Measurements from ENCODE around the gene DNHD1.
A peak's percentile ranks its signal among the peaks of the same experiment; 100 is the strongest.

The DNHD1 gene

GRCh38 chr11:6497069-6497839 is at the start of gene DNHD1:
Gene DNHD1 (plus strand): TSS chr11:6497280. CDS start chr11:6498216, 936 bp downstream.
- Mint-ChIP-seq H3K27me3 (no peaks in the 10 kb centered on the region), H3K4me3 (no peak within 1 kb of the TSS), H3K4me1 (peaks cover 3% of the 10 kb centered on the region), H3K36me3 (peaks cover 3% of the 10 kb centered on the region), H3K27ac (no peak within 1 kb of the TSS), H3K9me3 (no peaks in the 10 kb centered on the region)
- CTCF ChIA-PET, result interaction anchor here (1.0 to 3.0 kb wide), 3 partner anchors 34 to 119 kb away, joined by 3 to 14 read pairs (median 5); no protein-coding TSS in a partner anchor
- DNase-seq, result no peak

DNA sequence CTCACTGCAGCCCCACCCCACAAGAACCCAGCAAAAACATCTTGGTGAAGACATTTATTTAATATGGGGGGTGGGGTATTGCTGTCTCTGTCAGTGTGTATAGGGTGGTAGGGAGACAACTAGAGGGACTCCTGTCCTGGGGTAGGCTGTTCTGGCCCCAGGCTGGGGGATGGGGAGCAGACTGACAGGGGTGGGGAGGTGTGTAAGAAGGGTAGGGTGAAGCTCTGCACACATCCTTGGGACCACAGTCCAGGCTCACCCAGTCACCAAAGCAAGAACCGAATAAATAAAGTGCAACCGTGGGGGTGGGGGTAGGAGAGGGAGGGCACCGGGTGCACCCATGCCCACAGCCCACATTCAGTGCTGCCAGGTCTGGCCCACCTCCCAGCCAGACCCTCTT is 48.5 kb upstream of the DNHD1 start:
- Mint-ChIP-seq H3K4me1 (no peaks in the 10 kb centered on the region), H3K27me3 (peaks cover 9% of the 10 kb centered on the region), H3K9me3 (no peaks in the 10 kb centered on the region), H3K27ac (no peak overlapping the region), H3K36me3 (no peaks in the 10 kb centered on the region), H3K4me3 (no peak overlapping the region)
- CTCF ChIA-PET, result interaction anchor here (1.3 to 14.8 kb wide), 5 partner anchors 10 to 69 kb away, joined by 3 to 563 read pairs (median 5); partner anchors contain the start of genes ARFIP2 and TIMM10B
- no peak for DNase-seq

DNA sequence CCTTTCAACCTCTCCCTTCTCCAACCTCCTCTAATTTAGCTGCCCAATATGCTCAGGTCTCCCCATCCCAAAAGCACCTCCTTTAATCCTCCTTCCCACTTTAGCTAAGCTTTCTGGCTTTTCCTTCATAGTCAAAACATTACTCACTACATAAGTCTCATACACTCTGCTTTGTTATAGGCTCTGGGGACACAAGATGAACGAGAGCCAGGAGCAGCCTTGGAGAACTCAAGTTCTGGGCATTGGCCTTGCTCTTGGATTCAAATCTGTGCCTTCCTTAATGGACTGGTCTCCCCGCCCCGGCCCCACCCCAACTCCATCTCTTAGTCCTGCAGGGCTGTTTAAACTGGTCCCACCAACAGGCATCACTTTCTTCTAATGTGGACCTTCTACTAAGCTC is 44.9 kb upstream of the DNHD1 start:
- Mint-ChIP-seq H3K36me3 (no peaks in the 10 kb centered on the region), H3K9me3 (no peaks in the 10 kb centered on the region), H3K27ac (no peak overlapping the region), H3K27me3 (peaks cover 4% of the 10 kb centered on the region), H3K4me1 (no peaks in the 10 kb centered on the region), H3K4me3 (no peak overlapping the region)
- DNase-seq, result no peak
- CTCF ChIA-PET, result interaction anchor here (1.3 to 1.9 kb wide), 3 partner anchors 9 to 89 kb away, joined by 4 to 19 read pairs (median 5); no protein-coding TSS in a partner anchor

DNA sequence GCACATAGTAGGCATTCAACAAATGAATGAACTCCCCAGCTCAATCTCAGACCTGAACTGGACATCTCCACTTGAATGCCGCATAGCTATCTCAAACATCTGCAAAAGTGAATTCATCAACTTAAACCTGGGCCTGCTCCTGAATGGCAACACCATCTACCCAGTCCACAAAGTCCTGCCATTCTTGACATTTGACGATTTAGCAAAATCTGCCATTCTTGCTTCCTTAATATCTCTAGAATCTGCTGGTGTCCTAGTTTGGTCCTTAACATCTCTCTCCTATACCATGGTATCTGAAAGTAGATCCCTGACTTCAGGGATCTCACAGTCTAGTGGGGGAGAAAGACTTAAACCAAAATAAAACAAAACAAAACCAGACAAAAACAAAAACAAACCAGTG is 43.9 kb upstream of the DNHD1 start:
- CTCF ChIA-PET, result interaction anchor here (1.3 to 1.9 kb wide), 4 partner anchors 10 to 90 kb away, joined by 3 to 19 read pairs (median 4); no protein-coding TSS in a partner anchor
- H3K36me3 Mint-ChIP-seq, result no peaks in the 10 kb centered on the region
- no peak for DNase-seq
- no peaks in the 10 kb centered on the region for H3K4me1 Mint-ChIP-seq
- H3K27me3 Mint-ChIP-seq, result no peaks in the 10 kb centered on the region
- no peaks in the 10 kb centered on the region for H3K9me3 Mint-ChIP-seq
- no peak overlapping the region for H3K4me3 Mint-ChIP-seq
- H3K27ac Mint-ChIP-seq, result no peak overlapping the region

DNA sequence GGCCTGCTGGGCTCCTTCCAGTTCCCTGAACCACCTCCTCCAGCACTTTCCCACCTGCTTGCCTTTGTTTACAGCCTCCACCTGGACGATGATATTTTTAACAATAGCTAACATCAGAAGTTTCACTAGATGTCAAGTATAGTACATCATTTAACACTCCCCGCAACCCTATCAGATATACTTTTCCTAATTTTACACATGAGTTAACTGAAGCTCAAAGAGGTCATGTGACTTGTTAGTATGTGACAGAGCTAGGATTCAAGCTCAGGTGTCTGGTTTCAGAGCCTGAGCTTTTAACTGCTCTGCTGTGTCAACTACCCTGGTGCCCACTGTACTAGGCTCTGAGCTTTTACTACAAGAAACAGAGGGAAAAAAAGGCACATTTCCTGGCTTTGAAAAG is 42.0 kb upstream of the DNHD1 start:
- H3K4me3 Mint-ChIP-seq, result no peak overlapping the region
- H3K27ac Mint-ChIP-seq, result no peak overlapping the region
- CTCF ChIA-PET, result interaction anchor here (1.1 to 3.2 kb wide), 5 partner anchors 9 to 76 kb away, joined by 3 to 15 read pairs (median 5); no protein-coding TSS in a partner anchor
- H3K4me1 Mint-ChIP-seq, result no peaks in the 10 kb centered on the region
- H3K9me3 Mint-ChIP-seq, result no peaks in the 10 kb centered on the region
- no peaks in the 10 kb centered on the region for H3K36me3 Mint-ChIP-seq
- DNase-seq, result no peak
- no peaks in the 10 kb centered on the region for H3K27me3 Mint-ChIP-seq

GRCh38 chr11:6456361-6457073 is 40.6 kb upstream of the DNHD1 start:
- no peak overlapping the region for H3K27ac Mint-ChIP-seq
- no peaks in the 10 kb centered on the region for H3K9me3 Mint-ChIP-seq
- DNase-seq, result no peak
- H3K36me3 Mint-ChIP-seq, result no peaks in the 10 kb centered on the region
- H3K27me3 Mint-ChIP-seq, result no peaks in the 10 kb centered on the region
- H3K4me1 Mint-ChIP-seq, result no peaks in the 10 kb centered on the region
- CTCF ChIA-PET, result interaction anchor here (1.9 to 3.2 kb wide), 2 partner anchors 12 to 17 kb away, joined by 5 to 15 read pairs; no protein-coding TSS in a partner anchor
- no peak overlapping the region for H3K4me3 Mint-ChIP-seq

DNA sequence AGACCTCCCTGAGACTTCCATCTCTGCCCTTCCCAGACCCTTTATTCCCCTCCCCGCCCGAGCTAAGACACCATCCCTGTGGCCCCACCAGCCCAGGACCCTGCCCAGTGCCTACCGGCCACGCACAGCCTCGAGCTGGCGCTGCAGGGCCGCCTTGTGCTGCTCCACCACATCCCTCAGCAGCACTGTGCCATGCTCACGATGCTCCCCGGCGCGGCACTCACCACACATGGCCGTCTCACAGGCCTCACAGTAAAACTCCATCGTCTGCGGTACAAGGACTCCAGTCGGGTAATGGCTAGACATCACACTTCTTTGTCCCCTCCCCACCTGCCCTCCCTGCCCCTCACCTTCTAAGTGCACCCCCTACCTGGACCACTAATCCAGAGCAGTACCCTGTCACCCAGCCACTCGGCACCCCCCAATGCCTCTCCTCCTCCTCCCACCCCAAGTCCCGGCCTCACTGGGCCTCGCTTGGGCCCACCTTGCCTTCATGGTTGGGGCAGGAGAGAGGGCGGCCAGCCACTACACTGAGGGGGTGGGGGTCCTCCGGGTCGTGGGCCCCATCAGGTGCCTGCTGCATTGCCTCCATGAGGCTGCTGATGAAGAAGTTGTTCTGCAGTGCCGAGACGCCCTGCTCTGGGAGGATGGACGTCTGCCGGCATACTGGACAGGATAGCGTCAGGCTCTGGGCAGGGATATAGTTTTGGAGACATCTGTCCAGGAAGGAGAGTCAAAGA is 39.3 kb upstream of the DNHD1 start:
- Mint-ChIP-seq H3K4me3 (no peak overlapping the region), H3K27me3 (no peaks in the 10 kb centered on the region), H3K4me1 (no peaks in the 10 kb centered on the region), H3K9me3 (no peaks in the 10 kb centered on the region), H3K36me3 (no peaks in the 10 kb centered on the region), H3K27ac (no peak overlapping the region)
- DNase-seq, result no peak
- CTCF ChIA-PET, result no interaction called here

GRCh38 chr11:6458352-6459098 is 38.6 kb upstream of the DNHD1 start:
- CTCF ChIA-PET, result interaction anchor here (1.6 to 4.7 kb wide), 2 partner anchors 15 to 47 kb away, joined by 6 to 20 read pairs; no protein-coding TSS in a partner anchor
- Mint-ChIP-seq H3K27ac (no peak overlapping the region), H3K4me3 (no peak overlapping the region)

GRCh38 chr11:6459099-6459450 is 38.0 kb upstream of the DNHD1 start:
- H3K36me3 Mint-ChIP-seq, result no peaks in the 10 kb centered on the region
- no peak for DNase-seq
- CTCF ChIA-PET, result interaction anchor here (1.6 to 4.7 kb wide), 2 partner anchors 16 to 46 kb away, joined by 6 to 20 read pairs; no protein-coding TSS in a partner anchor
- no peak overlapping the region for H3K4me3 Mint-ChIP-seq
- no peaks in the 10 kb centered on the region for H3K27me3 Mint-ChIP-seq
- no peaks in the 10 kb centered on the region for H3K9me3 Mint-ChIP-seq
- no peaks in the 10 kb centered on the region for H3K4me1 Mint-ChIP-seq
- no peak overlapping the region for H3K27ac Mint-ChIP-seq

More at GRCh38 chr11:6458352-6459098, 38.6 kb upstream of the DNHD1 start:
- no peak for DNase-seq
- Mint-ChIP-seq H3K36me3 (no peaks in the 10 kb centered on the region), H3K9me3 (no peaks in the 10 kb centered on the region), H3K27me3 (no peaks in the 10 kb centered on the region), H3K4me1 (no peaks in the 10 kb centered on the region)

DNA sequence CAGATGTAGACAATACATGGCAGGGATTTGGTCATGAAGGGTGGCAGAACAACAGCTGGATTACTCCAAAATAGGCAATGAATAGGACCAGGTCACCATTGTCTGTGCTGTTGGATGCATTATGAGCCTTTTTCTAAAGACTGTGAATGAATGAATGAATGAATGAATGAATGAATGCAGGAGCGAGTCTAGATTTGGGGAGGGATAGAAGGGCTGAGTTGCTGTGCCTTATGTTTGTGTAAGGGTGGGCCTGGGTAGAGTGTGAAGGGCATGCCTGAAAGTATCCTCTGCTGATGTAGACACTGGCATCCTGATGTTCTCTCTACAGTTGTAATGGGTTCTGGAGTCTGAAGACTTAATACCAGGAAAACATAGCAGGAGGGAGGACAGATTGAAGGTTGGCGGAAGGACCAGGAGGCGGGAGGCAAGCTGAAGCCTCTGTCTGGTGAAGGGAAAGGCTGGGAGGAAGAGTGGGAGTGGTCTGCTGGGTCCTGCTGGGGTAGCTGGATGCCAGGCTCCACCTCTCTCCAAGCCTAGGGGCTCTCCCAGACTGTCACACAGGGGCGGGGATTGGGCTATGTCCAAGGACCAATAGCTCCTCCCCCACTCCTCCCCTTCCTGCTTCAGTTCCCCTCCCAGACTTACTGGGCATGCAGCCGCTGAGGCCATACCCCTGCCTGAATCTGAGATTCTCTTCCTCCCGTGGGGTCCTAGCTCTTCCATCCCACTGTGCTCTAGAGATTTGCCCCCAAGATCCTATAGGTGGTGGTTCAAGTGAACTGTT is 28.2 kb upstream of the DNHD1 start:
- H3K27ac Mint-ChIP-seq, result no peak overlapping the region
- H3K36me3 Mint-ChIP-seq, result no peaks in the 10 kb centered on the region
- H3K4me3 Mint-ChIP-seq, result no peak overlapping the region
- CTCF ChIA-PET, result interaction anchor here (1.0 to 1.6 kb wide), 5 partner anchors 8 to 90 kb away, joined by 3 to 7 read pairs (median 5); no protein-coding TSS in a partner anchor
- H3K27me3 Mint-ChIP-seq, result peaks cover 18% of the 10 kb centered on the region
- DNase-seq, result no peak
- H3K4me1 Mint-ChIP-seq, result peaks cover 16% of the 10 kb centered on the region
- no peaks in the 10 kb centered on the region for H3K9me3 Mint-ChIP-seq

DNA sequence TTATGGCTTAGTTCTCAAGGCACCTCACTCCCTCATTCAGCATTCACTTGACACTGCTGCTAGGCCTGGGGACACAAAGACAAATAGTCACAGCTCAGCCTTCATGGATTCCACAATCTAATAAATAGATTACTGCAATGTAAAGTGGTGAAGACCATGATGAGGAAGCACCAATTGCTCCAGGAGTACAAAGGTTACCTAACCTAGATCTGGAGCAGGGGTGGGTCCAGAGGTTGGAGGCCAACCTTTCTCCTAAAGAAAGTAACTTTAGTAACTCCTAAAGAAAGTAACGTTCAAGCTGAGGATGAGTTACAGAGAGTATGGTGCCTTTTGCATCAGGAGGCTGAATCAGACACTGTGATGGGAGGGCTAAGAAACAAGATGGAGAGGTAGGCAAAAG is 27.5 kb upstream of the DNHD1 start:
- H3K4me1 Mint-ChIP-seq, result peaks cover 20% of the 10 kb centered on the region
- CTCF ChIA-PET, result interaction anchor here (0.9 to 1.0 kb wide), 2 partner anchors 26 to 90 kb away, joined by 3 to 7 read pairs; no protein-coding TSS in a partner anchor
- H3K36me3 Mint-ChIP-seq, result no peaks in the 10 kb centered on the region
- H3K9me3 Mint-ChIP-seq, result no peaks in the 10 kb centered on the region
- no peak overlapping the region for H3K4me3 Mint-ChIP-seq
- peaks cover 23% of the 10 kb centered on the region for H3K27me3 Mint-ChIP-seq
- no peak overlapping the region for H3K27ac Mint-ChIP-seq
- no peak for DNase-seq

GRCh38 chr11:6472934-6473333 is 24.1 kb upstream of the DNHD1 start:
- DNase-seq, result no peak
- CTCF ChIA-PET, result interaction anchor here (1.1 to 1.3 kb wide), 3 partner anchors 8 to 94 kb away, joined by 3 read pairs; partner anchors contain the start of genes ARFIP2 and TIMM10B
- Mint-ChIP-seq H3K9me3 (no peaks in the 10 kb centered on the region), H3K4me3 (peak overlapping the region; percentile 61), H3K27ac (no peak overlapping the region), H3K27me3 (peaks cover 18% of the 10 kb centered on the region), H3K4me1 (peaks cover 20% of the 10 kb centered on the region), H3K36me3 (peaks cover 12% of the 10 kb centered on the region)
